HepG2 (cell line): ENCODE measurements around the gene RPS10. TPM values are rescaled to one million over a fixed set of nuclear protein-coding genes. Genes with fewer than 3 reads are reported as not detected.

Experiments
- ATAD3A ChIP-seq: sonication (generic); formaldehyde crosslinking; IDR thresholded peaks from 2 replicates; pipeline ENCODE4 v1.4.0; 2020; ENCODE audit warnings: missing genetic modification reagents
- ATM ChIP-seq: fragments of 450-650 bp; IDR thresholded peaks from 2 replicates; pipeline ENCODE4 v1.7.1; 2017; ENCODE audit warnings: mild to moderate bottlenecking, borderline replicate concordance
- CHD2 ChIP-seq: IDR thresholded peaks from 2 replicates; pipeline ENCODE4 v1.6.1; 2011; ENCODE audit warnings: low read depth, low read length, improper control_type of control experiment
- CREB1 ChIP-seq, 2 experiments: fragments of 450-650 bp in 1 of 2; IDR thresholded peaks; 2 replicates each; pipeline ENCODE4 v1.6.1; 2016 to 2017; ENCODE audit warnings: control low read depth in 1 of 2, mild to moderate bottlenecking in 1 of 2, missing compliant biosample characterization in 1 of 2, missing genetic modification characterization in 1 of 2
- GATAD1 ChIP-seq: IDR thresholded peaks from 2 replicates; pipeline ENCODE4 v1.6.1; 2016; ENCODE audit warnings: missing genetic modification reagents, missing compliant biosample characterization
- GFI1 ChIP-seq: sonication (generic); formaldehyde crosslinking; IDR thresholded peaks from 2 replicates; pipeline ENCODE4 v1.5.0; 2020; ENCODE audit warnings: missing genetic modification reagents, mild to moderate bottlenecking, borderline replicate concordance
- KLF6 ChIP-seq: IDR thresholded peaks from 2 replicates; pipeline ENCODE4 v1.8.0; 2016; ENCODE audit warnings: missing biosample characterization, missing genetic modification reagents
- KMT2A ChIP-seq: sonication (generic); formaldehyde crosslinking; IDR thresholded peaks from 2 replicates; pipeline ENCODE4 v1.4.0; 2020; ENCODE audit warnings: missing genetic modification reagents
- MIER3 ChIP-seq: IDR thresholded peaks from 2 replicates; pipeline ENCODE4 v1.6.1; 2016; ENCODE audit warnings: missing compliant biosample characterization, borderline replicate concordance
- NR2F6 ChIP-seq, 2 experiments: IDR thresholded peaks; 2 replicates each; pipeline ENCODE4 v1.6.1; 2016; ENCODE audit warnings: antibody characterized with exemption in 1 of 2, mild to moderate bottlenecking in 1 of 2
- RFX1 ChIP-seq: fragments of 450-650 bp; IDR thresholded peaks from 2 replicates; pipeline ENCODE4 v1.6.1; 2017
- RFXANK ChIP-seq: IDR thresholded peaks from 2 replicates; pipeline ENCODE4 v1.6.1; 2016
- ZMAT3 ChIP-seq: sonication (generic); formaldehyde crosslinking; conservative IDR thresholded peaks from 2 replicates; pipeline ENCODE4 v1.7.0; 2021; ENCODE audit warnings: missing genetic modification reagents
- ZNF10 ChIP-seq: sonication (generic); formaldehyde crosslinking; IDR thresholded peaks from 2 replicates; pipeline ENCODE4 v1.4.0; 2020; ENCODE audit warnings: mild to moderate bottlenecking, low read depth, missing genetic modification reagents, borderline replicate concordance
- ZNF589 ChIP-seq: sonication (generic); formaldehyde crosslinking; conservative IDR thresholded peaks from 2 replicates; pipeline ENCODE4 v1.8.0; 2022; ENCODE audit warnings: mild to moderate bottlenecking, moderate library complexity, missing genetic modification reagents
- ZNF747 ChIP-seq: sonication (generic); formaldehyde crosslinking; IDR thresholded peaks from 2 replicates; pipeline ENCODE4 v1.8.1; 2023; ENCODE audit warnings: missing genetic modification reagents, mild to moderate bottlenecking, borderline replicate concordance
- polyA plus RNA-seq, 8 experiments: library from polyadenylated mRNA; depleted of rRNA in 3 of 8; stranded (reverse) in 7 of 8; unstranded in 1 of 8; fragments of >200 nt; fragmentation: Illumina TruSeq in 4 of 8; extraction: Trizol in 4 of 8; gene quantifications; 2 replicates each; pipeline versions ENCODE4 v1.2.1 to v1.2.3, GENCODE V29; 2011 to 2016; ENCODE audit warnings: low read depth in 4 of 8, missing spikeins in 1 of 8, mixed read lengths in 1 of 8; ENCODE audit not compliant: insufficient read depth in 1 of 8
- total RNA-seq, 5 experiments: library from RNA; depleted of rRNA; stranded (reverse); fragments of >200 nt; fragmentation: Illumina TruSeq; extraction: Trizol; gene quantifications; 2 replicates each; pipeline ENCODE4 v1.2.3, GENCODE V29; 2016; ENCODE audit warnings: low read depth in 1 of 5
- TF ChIP-seq, protein P1 (sequence below): sonication (generic); formaldehyde crosslinking; IDR thresholded peaks from 2 replicates; pipeline ENCODE4 v1.9.0; 2021; ENCODE audit warnings: mild to moderate bottlenecking, missing genetic modification reagents
- TF ChIP-seq, protein P2 (sequence below): sonication (generic); formaldehyde crosslinking; IDR thresholded peaks from 2 replicates; pipeline ENCODE4 v1.8.1; 2023; ENCODE audit warnings: mild to moderate bottlenecking, moderate library complexity, missing genetic modification reagents
- TF ChIP-seq, protein P3 (sequence below): sonication (generic); formaldehyde crosslinking; IDR thresholded peaks from 2 replicates; pipeline ENCODE4 v1.8.0; 2022; ENCODE audit warnings: missing genetic modification reagents, mild to moderate bottlenecking, borderline replicate concordance
- TF ChIP-seq, protein P4 (sequence below): sonication (generic); formaldehyde crosslinking; conservative IDR thresholded peaks from 2 replicates; pipeline ENCODE4 v1.4.0; 2020; ENCODE audit warnings: missing genetic modification reagents

The RPS10 gene
- total and polyA plus RNA-seq, 2 of the 13 experiments (the other 11 are each of a cell fraction or from before 2014, with no cell fraction given), result 2,909 to 4,648 TPM

DNA sequence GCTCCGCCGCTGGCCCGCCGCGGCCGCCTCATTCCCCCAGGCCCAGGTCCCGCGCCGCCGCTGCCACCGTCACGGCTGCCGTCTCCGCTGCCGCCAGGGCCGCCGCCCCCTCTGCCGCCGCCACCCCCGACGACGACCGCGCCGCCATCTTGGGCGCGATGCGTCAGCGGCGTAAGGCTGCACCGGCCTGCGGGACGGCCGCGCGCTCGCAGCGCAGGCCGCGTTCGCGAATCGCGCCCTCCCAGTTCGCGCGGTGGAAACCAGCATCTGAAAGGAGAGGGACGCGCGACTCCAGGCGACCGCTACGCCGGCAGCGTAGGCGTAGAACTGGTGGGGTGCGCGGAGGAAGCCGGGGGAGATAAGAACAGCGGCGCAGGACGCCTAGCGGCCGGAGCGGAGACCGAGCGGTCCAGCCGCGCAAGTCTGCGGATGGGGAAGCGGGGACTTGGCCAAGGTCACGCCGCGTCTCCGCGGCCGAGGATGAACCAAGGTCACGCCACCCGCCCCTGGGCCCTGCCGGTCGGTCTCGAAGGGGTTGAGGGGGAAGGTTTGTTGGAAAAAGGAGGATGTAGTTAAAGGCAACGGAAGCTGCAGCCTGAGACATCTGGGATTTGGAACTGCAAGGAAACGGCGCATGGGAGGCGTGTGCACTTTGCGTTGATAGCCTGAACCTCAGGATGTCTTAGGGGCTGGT is 33.2 kb downstream of the RPS10 start, which contains the start of gene NUDT3 (continued):
- peak; percentile 63; the same call in 1 of the 2 replicates for TF ChIP-seq CHD2
- peak; percentile 81; the same call in 1 of the 2 replicates for TF ChIP-seq GFI1 (CRISPR knock-in tag)
- TF ChIP-seq ZNF589, result no peak; the same call in none of the 2 replicates
- TF ChIP-seq RFXANK (CRISPR knock-in tag), result peak; percentile 92; the same call in 1 of the 2 replicates
- peak; percentile 55; the same call in 1 of the 2 replicates for TF ChIP-seq CREB1 (IDR thresholded peaks at IDR 0.05)
- TF ChIP-seq CREB1 (CRISPR knock-in tag; IDR thresholded peaks at IDR 0.05), result no peak
- TF ChIP-seq KLF6 (CRISPR knock-in tag), result peak; percentile 92; the same call in 1 of the 2 replicates
- TF ChIP-seq, protein P1, sequence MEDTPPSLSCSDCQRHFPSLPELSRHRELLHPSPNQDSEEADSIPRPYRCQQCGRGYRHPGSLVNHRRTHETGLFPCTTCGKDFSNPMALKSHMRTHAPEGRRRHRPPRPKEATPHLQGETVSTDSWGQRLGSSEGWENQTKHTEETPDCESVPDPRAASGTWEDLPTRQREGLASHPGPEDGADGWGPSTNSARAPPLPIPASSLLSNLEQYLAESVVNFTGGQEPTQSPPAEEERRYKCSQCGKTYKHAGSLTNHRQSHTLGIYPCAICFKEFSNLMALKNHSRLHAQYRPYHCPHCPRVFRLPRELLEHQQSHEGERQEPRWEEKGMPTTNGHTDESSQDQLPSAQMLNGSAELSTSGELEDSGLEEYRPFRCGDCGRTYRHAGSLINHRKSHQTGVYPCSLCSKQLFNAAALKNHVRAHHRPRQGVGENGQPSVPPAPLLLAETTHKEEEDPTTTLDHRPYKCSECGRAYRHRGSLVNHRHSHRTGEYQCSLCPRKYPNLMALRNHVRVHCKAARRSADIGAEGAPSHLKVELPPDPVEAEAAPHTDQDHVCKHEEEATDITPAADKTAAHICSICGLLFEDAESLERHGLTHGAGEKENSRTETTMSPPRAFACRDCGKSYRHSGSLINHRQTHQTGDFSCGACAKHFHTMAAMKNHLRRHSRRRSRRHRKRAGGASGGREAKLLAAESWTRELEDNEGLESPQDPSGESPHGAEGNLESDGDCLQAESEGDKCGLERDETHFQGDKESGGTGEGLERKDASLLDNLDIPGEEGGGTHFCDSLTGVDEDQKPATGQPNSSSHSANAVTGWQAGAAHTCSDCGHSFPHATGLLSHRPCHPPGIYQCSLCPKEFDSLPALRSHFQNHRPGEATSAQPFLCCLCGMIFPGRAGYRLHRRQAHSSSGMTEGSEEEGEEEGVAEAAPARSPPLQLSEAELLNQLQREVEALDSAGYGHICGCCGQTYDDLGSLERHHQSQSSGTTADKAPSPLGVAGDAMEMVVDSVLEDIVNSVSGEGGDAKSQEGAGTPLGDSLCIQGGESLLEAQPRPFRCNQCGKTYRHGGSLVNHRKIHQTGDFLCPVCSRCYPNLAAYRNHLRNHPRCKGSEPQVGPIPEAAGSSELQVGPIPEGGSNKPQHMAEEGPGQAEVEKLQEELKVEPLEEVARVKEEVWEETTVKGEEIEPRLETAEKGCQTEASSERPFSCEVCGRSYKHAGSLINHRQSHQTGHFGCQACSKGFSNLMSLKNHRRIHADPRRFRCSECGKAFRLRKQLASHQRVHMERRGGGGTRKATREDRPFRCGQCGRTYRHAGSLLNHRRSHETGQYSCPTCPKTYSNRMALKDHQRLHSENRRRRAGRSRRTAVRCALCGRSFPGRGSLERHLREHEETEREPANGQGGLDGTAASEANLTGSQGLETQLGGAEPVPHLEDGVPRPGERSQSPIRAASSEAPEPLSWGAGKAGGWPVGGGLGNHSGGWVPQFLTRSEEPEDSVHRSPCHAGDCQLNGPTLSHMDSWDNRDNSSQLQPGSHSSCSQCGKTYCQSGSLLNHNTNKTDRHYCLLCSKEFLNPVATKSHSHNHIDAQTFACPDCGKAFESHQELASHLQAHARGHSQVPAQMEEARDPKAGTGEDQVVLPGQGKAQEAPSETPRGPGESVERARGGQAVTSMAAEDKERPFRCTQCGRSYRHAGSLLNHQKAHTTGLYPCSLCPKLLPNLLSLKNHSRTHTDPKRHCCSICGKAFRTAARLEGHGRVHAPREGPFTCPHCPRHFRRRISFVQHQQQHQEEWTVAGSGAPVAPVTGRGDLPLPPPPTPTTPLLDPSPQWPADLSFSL (CRISPR knock-in tag), result no peak
- no peak for TF ChIP-seq ATM
- no peak for TF ChIP-seq ATAD3A
- peak; percentile 53 for TF ChIP-seq GATAD1 (CRISPR knock-in tag)
- TF ChIP-seq, protein P2, sequence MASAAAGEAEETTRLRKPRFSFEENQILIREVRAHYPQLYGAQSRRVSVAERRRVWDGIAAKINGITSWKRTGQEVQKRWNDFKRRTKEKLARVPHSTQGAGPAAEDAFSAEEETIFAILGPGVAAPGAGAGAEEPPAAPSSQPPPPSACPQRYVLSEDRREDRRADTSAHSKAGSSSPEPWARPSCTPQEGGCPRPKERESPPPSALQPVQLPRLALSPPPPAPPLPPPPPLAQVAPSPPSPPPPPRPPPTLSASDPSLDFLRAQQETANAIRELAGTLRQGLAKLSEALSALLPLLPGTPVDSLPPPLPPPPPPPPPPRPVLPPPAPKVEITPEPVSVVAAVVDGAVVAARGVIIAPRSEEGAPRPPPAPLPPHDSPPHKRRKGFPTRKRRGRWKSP (CRISPR knock-in tag), result peak; percentile 95
- TF ChIP-seq KMT2A (CRISPR knock-in tag), result peak; percentile 93
- no peak for TF ChIP-seq RFX1
- no peak for TF ChIP-seq ZMAT3 (CRISPR knock-in tag)
- TF ChIP-seq, protein P3, sequence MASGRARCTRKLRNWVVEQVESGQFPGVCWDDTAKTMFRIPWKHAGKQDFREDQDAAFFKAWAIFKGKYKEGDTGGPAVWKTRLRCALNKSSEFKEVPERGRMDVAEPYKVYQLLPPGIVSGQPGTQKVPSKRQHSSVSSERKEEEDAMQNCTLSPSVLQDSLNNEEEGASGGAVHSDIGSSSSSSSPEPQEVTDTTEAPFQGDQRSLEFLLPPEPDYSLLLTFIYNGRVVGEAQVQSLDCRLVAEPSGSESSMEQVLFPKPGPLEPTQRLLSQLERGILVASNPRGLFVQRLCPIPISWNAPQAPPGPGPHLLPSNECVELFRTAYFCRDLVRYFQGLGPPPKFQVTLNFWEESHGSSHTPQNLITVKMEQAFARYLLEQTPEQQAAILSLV (CRISPR knock-in tag), result 0 out of 2 replicates have a peak, but pooled peaks have one; percentile 75
- no peak for TF ChIP-seq ZNF10 (CRISPR knock-in tag)
- TF ChIP-seq MIER3, result peak; percentile 87
- TF ChIP-seq ZNF747 (CRISPR knock-in tag), result peak; percentile 67; the same call in 1 of the 2 replicates
- TF ChIP-seq NR2F6 (IDR thresholded peaks at IDR 0.05), result no peak
- TF ChIP-seq NR2F6 (CRISPR knock-in tag; IDR thresholded peaks at IDR 0.05), result peak; percentile 71; the same call in 1 of the 2 replicates
- TF ChIP-seq, protein P4, sequence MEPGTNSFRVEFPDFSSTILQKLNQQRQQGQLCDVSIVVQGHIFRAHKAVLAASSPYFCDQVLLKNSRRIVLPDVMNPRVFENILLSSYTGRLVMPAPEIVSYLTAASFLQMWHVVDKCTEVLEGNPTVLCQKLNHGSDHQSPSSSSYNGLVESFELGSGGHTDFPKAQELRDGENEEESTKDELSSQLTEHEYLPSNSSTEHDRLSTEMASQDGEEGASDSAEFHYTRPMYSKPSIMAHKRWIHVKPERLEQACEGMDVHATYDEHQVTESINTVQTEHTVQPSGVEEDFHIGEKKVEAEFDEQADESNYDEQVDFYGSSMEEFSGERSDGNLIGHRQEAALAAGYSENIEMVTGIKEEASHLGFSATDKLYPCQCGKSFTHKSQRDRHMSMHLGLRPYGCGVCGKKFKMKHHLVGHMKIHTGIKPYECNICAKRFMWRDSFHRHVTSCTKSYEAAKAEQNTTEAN (CRISPR knock-in tag), result 0 out of 2 replicates have a peak, but pooled peaks have one; percentile 65
